Amniotic stem cell (primary cell): ENCODE data around the gene CMBL.
"Not testable (repeated sequence)": the region's sequence is repeated elsewhere in the genome, so short reads cannot be mapped to it uniquely, and the experiment has no call there.

Source experiments
- DNase-seq: peaks from one replicate; lab custom pipeline; 2025; lab: John Stamatoyannopoulos, UW

The CMBL gene

GRCh38 chr5:10257870-10258269, 49.8 kb downstream of the CMBL start:
- DNase-seq: no peak

- DNase-seq: no peak
These were observed 53.0 kb downstream of the CMBL start for GRCh38 chr5:10254686-10255085.

- no peak for DNase-seq
These were observed 54.3 kb downstream of the CMBL start for GRCh38 chr5:10253390-10253789.

GRCh38 chr5:10251405-10251804, 56.3 kb downstream of the CMBL start:
- DNase-seq: no peak

- DNase-seq: no peak
These were observed 56.9 kb downstream of the CMBL start for GRCh38 chr5:10250806-10251276.

GRCh38 chr5:10249948-10250805, 57.5 kb downstream of the CMBL start, which contains the start of gene CCT5:
Gene CCT5, plus strand, starts transcription at chr5:10250280. Its CDS starts 61 bp downstream, at chr5:10250341.
- peak; percentile 95 for DNase-seq

GRCh38 chr5:10248378-10249260, 59.1 kb downstream of the CMBL start:
- DNase-seq: no peak

GRCh38 chr5:10247217-10247616, 60.5 kb downstream of the CMBL start:
- DNase-seq: not testable (repeated sequence)

GRCh38 chr5:10246761-10247160, 60.9 kb downstream of the CMBL start:
- DNase-seq: no peak

GRCh38 chr5:10244342-10244944, 63.3 kb downstream of the CMBL start:
- no peak for DNase-seq

GRCh38 chr5:10243660-10244240, 64.0 kb downstream of the CMBL start:
- DNase-seq: no peak

- DNase-seq: no peak
These were observed 72.4 kb downstream of the CMBL start for GRCh38 chr5:10235350-10235749.

GRCh38 chr5:10233505-10233904, 74.2 kb downstream of the CMBL start:
- DNase-seq: peak; percentile 79

GRCh38 chr5:10233011-10233410, 74.7 kb downstream of the CMBL start:
- no peak for DNase-seq

- DNase-seq: no peak
These were observed 75.3 kb downstream of the CMBL start for GRCh38 chr5:10232386-10232785.

- peak; percentile 16 for DNase-seq
These were observed 78.2 kb downstream of the CMBL start for GRCh38 chr5:10229306-10230048.

GRCh38 chr5:10228288-10228687, 79.4 kb downstream of the CMBL start:
- DNase-seq: no peak
